KOPT-K1 (cell line): ENCODE measurements around the gene SIVA1.

Experiments used
- H3K27ac ChIP-seq: fragments of 200-600 bp; sonication (generic); 2 replicates; pipeline ENCODE4 v1.5.1; 2016; ENCODE audit warnings: antibody characterized with exemption, mild to moderate bottlenecking, low read depth, low read length; ENCODE audit not compliant: poor library complexity, severe bottlenecking
- H3K36me3 ChIP-seq: fragments of 200-600 bp; sonication (generic); 2 replicates; pipeline ENCODE4 v1.5.1; 2017; ENCODE audit warnings: antibody characterized with exemption, mild to moderate bottlenecking, low read length, moderate library complexity; ENCODE audit not compliant: insufficient read depth
- H3K9me3 ChIP-seq: fragments of 200-600 bp; sonication (generic); 2 replicates; pipeline ENCODE4 v1.5.1; 2017; ENCODE audit warnings: antibody characterized with exemption, low read length, mild to moderate bottlenecking; ENCODE audit not compliant: insufficient read depth, poor library complexity, severe bottlenecking

The SIVA1 gene

GRCh38 chr14:104752735-104753527 lies at the start of gene SIVA1:
Gene SIVA1, plus strand, starts transcription at chr14:104753147. Its CDS starts 55 bp downstream, at chr14:104753202.
- Histone ChIP-seq H3K36me3 (peaks cover 38% of the 10 kb centered on the region), H3K9me3 (no peaks in the 10 kb centered on the region), H3K27ac (peak within 1 kb of the TSS; percentile 99)

- Histone ChIP-seq H3K36me3 (peaks cover 68% of the 10 kb centered on the region), H3K27ac (no peak overlapping the region), H3K9me3 (no peaks in the 10 kb centered on the region)
Observed at GRCh38 chr14:104703269-104703668, 49.7 kb upstream of the SIVA1 start.

- H3K36me3 ChIP-seq, result peaks cover 74% of the 10 kb centered on the region
- no peaks in the 10 kb centered on the region for H3K9me3 ChIP-seq
- H3K27ac ChIP-seq, result no peak overlapping the region
Observed at GRCh38 chr14:104704252-104704651, 48.7 kb upstream of the SIVA1 start.

- Histone ChIP-seq H3K9me3 (no peaks in the 10 kb centered on the region), H3K27ac (no peak overlapping the region), H3K36me3 (peaks cover 84% of the 10 kb centered on the region)
Observed at GRCh38 chr14:104705340-104706047, 47.5 kb upstream of the SIVA1 start.

GRCh38 chr14:104706733-104707607 lies 46.0 kb upstream of the SIVA1 start:
- Histone ChIP-seq H3K27ac (no peak overlapping the region), H3K9me3 (no peaks in the 10 kb centered on the region), H3K36me3 (peaks cover 84% of the 10 kb centered on the region)

- no peak overlapping the region for H3K27ac ChIP-seq
- H3K9me3 ChIP-seq, result no peaks in the 10 kb centered on the region
- peaks cover 84% of the 10 kb centered on the region for H3K36me3 ChIP-seq
Observed at GRCh38 chr14:104707608-104708595, 45.0 kb upstream of the SIVA1 start.

GRCh38 chr14:104708606-104709268 lies 44.2 kb upstream of the SIVA1 start:
- Histone ChIP-seq H3K9me3 (no peaks in the 10 kb centered on the region), H3K27ac (no peak overlapping the region), H3K36me3 (peaks cover 84% of the 10 kb centered on the region)

- Histone ChIP-seq H3K36me3 (peaks cover 84% of the 10 kb centered on the region), H3K9me3 (no peaks in the 10 kb centered on the region), H3K27ac (no peak overlapping the region)
Observed at GRCh38 chr14:104709387-104710039, 43.4 kb upstream of the SIVA1 start.

GRCh38 chr14:104710071-104710735 lies 42.7 kb upstream of the SIVA1 start:
- H3K36me3 ChIP-seq, result peaks cover 84% of the 10 kb centered on the region
- no peak overlapping the region for H3K27ac ChIP-seq
- H3K9me3 ChIP-seq, result no peaks in the 10 kb centered on the region

- Histone ChIP-seq H3K27ac (no peak overlapping the region), H3K36me3 (peaks cover 84% of the 10 kb centered on the region), H3K9me3 (no peaks in the 10 kb centered on the region)
Observed at GRCh38 chr14:104712881-104713734, 39.8 kb upstream of the SIVA1 start.

- Histone ChIP-seq H3K27ac (no peak overlapping the region), H3K36me3 (peaks cover 84% of the 10 kb centered on the region), H3K9me3 (no peaks in the 10 kb centered on the region)
Observed at GRCh38 chr14:104714066-104714465, 38.9 kb upstream of the SIVA1 start.

- H3K9me3 ChIP-seq, result no peaks in the 10 kb centered on the region
- no peak overlapping the region for H3K27ac ChIP-seq
- H3K36me3 ChIP-seq, result peaks cover 84% of the 10 kb centered on the region
Observed at GRCh38 chr14:104714681-104715080, 38.3 kb upstream of the SIVA1 start.
